Measurements from ENCODE around the gene MRPS7. TPM values are rescaled to one million over a fixed set of nuclear protein-coding genes. Genes with fewer than 3 reads are reported as not detected.
"Not testable (repeated sequence)": the region's sequence is repeated elsewhere in the genome, so short reads cannot be mapped to it uniquely, and the experiment has no call there.

The MRPS7 gene
- total RNA-seq, 1 donor from 2014 or later: 38.2 TPM

DNA sequence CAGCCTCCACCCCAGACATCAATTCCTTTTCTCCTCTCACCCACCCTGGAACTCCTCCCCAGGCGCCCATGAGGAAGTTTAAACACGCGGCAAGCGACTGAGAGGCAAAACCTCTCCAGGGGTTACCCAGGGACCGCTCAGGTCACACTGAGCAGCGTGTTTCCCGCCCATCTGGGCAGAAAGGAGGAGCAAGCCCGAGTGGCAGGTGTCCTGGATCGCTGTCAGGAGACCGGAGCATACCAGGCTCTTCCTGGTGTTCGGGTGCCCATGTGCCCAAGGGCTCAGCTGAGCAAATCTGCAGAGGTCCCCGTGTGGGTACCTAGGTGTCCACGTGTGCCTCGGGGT, 27.1 kb downstream of the MRPS7 start:
- TF ChIP-seq, protein P1, sequence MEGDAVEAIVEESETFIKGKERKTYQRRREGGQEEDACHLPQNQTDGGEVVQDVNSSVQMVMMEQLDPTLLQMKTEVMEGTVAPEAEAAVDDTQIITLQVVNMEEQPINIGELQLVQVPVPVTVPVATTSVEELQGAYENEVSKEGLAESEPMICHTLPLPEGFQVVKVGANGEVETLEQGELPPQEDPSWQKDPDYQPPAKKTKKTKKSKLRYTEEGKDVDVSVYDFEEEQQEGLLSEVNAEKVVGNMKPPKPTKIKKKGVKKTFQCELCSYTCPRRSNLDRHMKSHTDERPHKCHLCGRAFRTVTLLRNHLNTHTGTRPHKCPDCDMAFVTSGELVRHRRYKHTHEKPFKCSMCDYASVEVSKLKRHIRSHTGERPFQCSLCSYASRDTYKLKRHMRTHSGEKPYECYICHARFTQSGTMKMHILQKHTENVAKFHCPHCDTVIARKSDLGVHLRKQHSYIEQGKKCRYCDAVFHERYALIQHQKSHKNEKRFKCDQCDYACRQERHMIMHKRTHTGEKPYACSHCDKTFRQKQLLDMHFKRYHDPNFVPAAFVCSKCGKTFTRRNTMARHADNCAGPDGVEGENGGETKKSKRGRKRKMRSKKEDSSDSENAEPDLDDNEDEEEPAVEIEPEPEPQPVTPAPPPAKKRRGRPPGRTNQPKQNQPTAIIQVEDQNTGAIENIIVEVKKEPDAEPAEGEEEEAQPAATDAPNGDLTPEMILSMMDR (IDR thresholded peaks at IDR 0.05): no peak

DNA sequence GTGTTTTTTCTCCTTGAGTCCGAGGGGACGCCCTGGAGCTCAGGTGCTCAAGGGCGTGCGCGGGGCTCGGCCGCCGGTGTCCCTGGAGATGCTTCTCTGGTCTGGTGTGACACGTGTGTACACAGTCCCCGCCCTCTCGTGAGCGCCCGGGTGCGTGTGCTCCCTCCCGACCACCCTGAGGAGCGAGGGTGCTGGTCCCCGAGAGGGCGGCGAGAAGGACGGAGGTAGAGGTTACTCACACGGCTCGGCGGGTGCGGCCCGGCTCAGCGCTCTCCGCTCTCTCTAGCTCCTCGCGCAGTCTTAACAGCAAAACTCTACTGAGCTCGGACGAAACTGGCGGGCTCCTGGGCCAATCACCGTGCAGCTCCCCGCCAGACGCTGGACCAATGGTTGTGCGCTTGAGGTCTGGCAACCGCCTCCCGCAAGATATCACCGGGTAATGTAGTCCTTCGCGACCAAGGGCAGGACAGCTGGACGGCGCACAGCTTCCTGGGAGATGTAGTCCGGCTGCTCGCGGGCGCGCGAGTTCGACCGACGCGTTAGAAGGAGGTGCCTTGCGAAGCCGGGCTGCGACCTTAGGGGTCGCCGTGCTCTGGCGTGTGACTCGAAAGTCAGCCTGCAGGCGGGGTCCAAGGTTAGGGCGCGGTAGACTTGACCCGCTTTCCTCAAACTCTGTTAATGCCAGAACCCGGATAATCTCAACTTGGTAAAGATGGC, 27.6 kb downstream of the MRPS7 start, which contains the start of gene SLC25A19:
Gene SLC25A19 (minus strand): TSS at position 319 of the 717 bp plus-strand sequence. CDS start 2,669 bp downstream, outside the sequence.
- Mint-ChIP-seq H3K4me3 (ENCODE audit: unreplicated experiment) (peak within 1 kb of the TSS; percentile 99), H3K4me1 (ENCODE audit: low read depth) (peaks cover 11% of the 10 kb centered on the region), H3K27ac (ENCODE audit: unreplicated experiment) (peak within 1 kb of the TSS; percentile 98), H3K36me3 (ENCODE audit: low read depth) (peaks cover 4% of the 10 kb centered on the region), H3K27me3 (ENCODE audit: low read depth) (no peaks in the 10 kb centered on the region), H3K9me3 (ENCODE audit: low read depth) (no peaks in the 10 kb centered on the region)
- TF ChIP-seq, protein P1 (IDR thresholded peaks at IDR 0.05): peak; percentile 15
- DNase-seq (ENCODE audit: low spot score): peak; percentile 99

More for the DNA sequence above, 27.1 kb downstream of the MRPS7 start:
- Mint-ChIP-seq H3K4me1 (ENCODE audit: low read depth) (peaks cover 11% of the 10 kb centered on the region), H3K4me3 (ENCODE audit: unreplicated experiment) (peak overlapping the region; percentile 99), H3K27me3 (ENCODE audit: low read depth) (no peaks in the 10 kb centered on the region), H3K36me3 (ENCODE audit: low read depth) (peaks cover 4% of the 10 kb centered on the region), H3K9me3 (ENCODE audit: low read depth) (no peaks in the 10 kb centered on the region), H3K27ac (ENCODE audit: unreplicated experiment) (peak overlapping the region; percentile 98)
- no peak for DNase-seq (ENCODE audit: low spot score)

DNA sequence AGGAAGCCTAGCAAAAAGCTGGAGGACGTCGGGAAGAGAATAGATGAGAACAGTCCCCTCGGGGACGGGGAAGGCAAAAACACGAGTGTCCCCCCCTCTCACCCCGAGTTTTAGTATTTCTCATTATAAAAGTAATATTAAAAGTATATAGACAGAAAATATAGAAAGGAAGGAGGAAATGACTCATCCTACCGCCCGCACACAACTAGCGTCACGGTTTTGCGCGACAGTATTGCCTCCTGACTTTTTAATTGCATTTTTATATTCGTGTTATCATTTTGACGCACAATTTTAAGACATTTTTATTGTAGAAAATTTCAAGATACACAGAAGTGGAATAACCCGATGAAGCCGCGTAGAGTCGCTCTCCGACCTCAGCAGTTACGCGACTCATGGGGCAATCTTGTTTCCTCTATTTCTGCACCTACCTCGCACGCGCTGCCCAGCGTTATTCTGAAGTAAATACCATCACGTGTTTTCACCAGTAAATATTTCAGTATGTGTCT, 28.2 kb downstream of the MRPS7 start:
- TF ChIP-seq, protein P1 (IDR thresholded peaks at IDR 0.05): no peak
- Mint-ChIP-seq H3K9me3 (ENCODE audit: low read depth) (no peaks in the 10 kb centered on the region), H3K27me3 (ENCODE audit: low read depth) (no peaks in the 10 kb centered on the region), H3K27ac (ENCODE audit: unreplicated experiment) (peak overlapping the region; percentile 98), H3K4me1 (ENCODE audit: low read depth) (peaks cover 11% of the 10 kb centered on the region), H3K36me3 (ENCODE audit: low read depth) (peaks cover 4% of the 10 kb centered on the region), H3K4me3 (ENCODE audit: unreplicated experiment) (peak overlapping the region; percentile 99)
- no peak for DNase-seq (ENCODE audit: low spot score)

DNA sequence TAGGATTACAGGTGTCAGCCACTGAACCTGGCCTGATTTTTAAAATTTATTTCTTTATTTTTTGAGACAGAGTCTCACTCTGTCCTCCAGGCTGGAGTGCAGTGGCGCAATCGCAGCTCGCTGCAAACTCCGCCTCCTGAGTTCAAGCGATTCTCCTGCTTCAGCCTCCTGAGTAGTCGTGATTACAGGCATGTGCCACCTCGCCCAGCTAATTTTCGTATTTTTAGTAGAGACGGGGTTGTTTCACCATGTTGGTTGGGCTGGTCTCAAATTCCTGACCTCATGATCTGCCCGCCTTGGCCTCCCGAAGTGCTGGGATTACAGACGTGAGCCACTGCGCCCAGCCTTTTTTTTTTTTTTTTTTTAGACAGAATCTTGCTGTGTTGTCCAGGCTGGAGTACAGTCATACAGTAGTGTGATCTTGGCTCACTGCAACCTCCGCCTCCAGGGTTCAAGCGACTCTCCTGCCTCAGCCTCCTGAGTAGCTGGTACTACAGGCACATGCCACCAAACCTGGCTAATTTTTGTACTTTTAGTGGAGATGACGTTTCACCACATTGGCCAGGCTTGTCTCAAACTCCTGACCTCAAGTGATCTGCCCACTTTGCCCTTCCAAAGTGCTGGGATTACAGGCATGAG, 31.2 kb downstream of the MRPS7 start:
- not testable (repeated sequence) for H3K9me3 Mint-ChIP-seq (ENCODE audit: low read depth); H3K27me3 Mint-ChIP-seq (ENCODE audit: low read depth); H3K36me3 Mint-ChIP-seq (ENCODE audit: low read depth); H3K27ac Mint-ChIP-seq (ENCODE audit: unreplicated experiment); H3K4me3 Mint-ChIP-seq (ENCODE audit: unreplicated experiment); DNase-seq (ENCODE audit: low spot score)
- H3K4me1 Mint-ChIP-seq (ENCODE audit: low read depth): peaks cover 11% of the 10 kb centered on the region

DNA sequence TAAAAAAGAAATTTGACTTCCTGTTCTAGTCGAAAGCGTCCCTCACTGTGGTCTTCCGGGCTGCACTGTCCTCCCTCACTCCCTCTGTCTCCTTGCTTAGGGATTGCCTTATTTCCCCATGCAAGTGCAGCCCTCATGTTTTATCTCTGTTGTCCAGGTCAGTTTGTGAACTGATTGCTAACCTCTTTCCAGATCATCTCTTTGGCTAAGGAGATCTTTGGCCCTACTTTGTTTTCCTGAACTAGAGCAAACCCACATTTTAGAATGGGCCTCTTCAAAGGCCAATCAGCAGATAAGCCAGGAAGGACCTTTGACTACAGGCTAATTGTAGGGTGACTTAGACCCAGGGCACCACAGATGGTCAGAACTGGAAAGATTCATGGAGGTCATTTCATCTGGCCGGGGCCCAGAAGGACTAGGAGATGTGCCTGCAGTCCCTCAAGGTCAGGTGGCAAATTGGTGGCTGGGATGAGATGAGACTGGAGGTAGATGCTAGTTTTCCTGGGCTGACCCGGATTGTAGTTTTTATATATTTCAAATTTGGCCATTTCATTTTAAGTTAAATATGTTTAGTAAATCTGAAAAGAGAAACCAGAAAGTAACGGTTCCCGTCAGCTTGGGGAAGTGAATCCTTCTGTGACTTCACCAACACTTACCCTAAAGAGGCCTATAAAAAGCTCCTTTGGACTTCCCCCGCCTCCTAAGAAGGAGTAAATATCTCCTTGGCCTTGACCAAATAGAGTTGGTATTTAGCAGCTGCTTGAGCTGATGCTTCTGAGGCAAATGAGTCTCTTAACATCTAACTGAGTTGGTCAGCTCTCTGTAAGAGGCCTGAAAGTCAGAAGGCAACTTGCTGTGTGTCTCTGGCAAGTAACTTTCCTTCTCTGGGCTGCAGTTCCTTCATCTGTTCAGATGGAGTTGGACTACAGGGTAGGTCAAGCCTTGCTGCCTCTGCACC, 33.8 kb downstream of the MRPS7 start:
- no peak overlapping the region for H3K4me3 Mint-ChIP-seq (ENCODE audit: unreplicated experiment)
- H3K36me3 Mint-ChIP-seq (ENCODE audit: low read depth): no peaks in the 10 kb centered on the region

More for the DNA sequence above, 33.8 kb downstream of the MRPS7 start:
- Mint-ChIP-seq H3K9me3 (ENCODE audit: low read depth) (no peaks in the 10 kb centered on the region), H3K27ac (ENCODE audit: unreplicated experiment) (no peak overlapping the region), H3K27me3 (ENCODE audit: low read depth) (no peaks in the 10 kb centered on the region), H3K4me1 (ENCODE audit: low read depth) (no peaks in the 10 kb centered on the region)
- DNase-seq (ENCODE audit: low spot score): no peak
- TF ChIP-seq, protein P1 (IDR thresholded peaks at IDR 0.05): no peak

Data from chondrocyte (in vitro differentiated cells).